GM19463 (cell line): ENCODE results near the gene CPSF4L.
A peak's percentile ranks its signal among the peaks of the same experiment; 100 is the strongest.
"Not testable (repeated sequence)": the region's sequence is repeated elsewhere in the genome, so short reads cannot be mapped to it uniquely, and the experiment has no call there.

Source experiments
- ATAC-seq: cut with Tn5 transposase; IDR thresholded peaks from one replicate; pipeline ENCODE4 v1.9.1; 2021; ENCODE audit warnings: mild to moderate bottlenecking, moderate library complexity; ENCODE audit not compliant: unreplicated experiment

Gene CPSF4L

GRCh38 chr17:73261617-73261951, at the start of gene CPSF4L:
Gene CPSF4L, minus strand, starts transcription at chr17:73261880. Its CDS starts 62 bp downstream, at chr17:73261818.
- ATAC-seq = no peak

GRCh38 chr17:73311428-73311780, 49.7 kb upstream of the CPSF4L start:
- ATAC-seq = peak; percentile 7

GRCh38 chr17:73309727-73310596, 48.3 kb upstream of the CPSF4L start:
- no peak for ATAC-seq

- not testable (repeated sequence) for ATAC-seq
Observed at GRCh38 chr17:73308959-73309358, 47.3 kb upstream of the CPSF4L start.

- no peak for ATAC-seq
Observed at GRCh38 chr17:73308017-73308823, 46.5 kb upstream of the CPSF4L start.

GRCh38 chr17:73307130-73307529, 45.5 kb upstream of the CPSF4L start:
- no peak for ATAC-seq

GRCh38 chr17:73305845-73306836, 44.5 kb upstream of the CPSF4L start:
- no peak for ATAC-seq

GRCh38 chr17:73304971-73305812, 43.5 kb upstream of the CPSF4L start:
- no peak for ATAC-seq

GRCh38 chr17:73304438-73304837, 42.8 kb upstream of the CPSF4L start:
- no peak for ATAC-seq

GRCh38 chr17:73302189-73302588, 40.5 kb upstream of the CPSF4L start:
- ATAC-seq = no peak

- no peak for ATAC-seq
Observed at GRCh38 chr17:73301369-73301768, 39.7 kb upstream of the CPSF4L start.

GRCh38 chr17:73300392-73300791, 38.7 kb upstream of the CPSF4L start:
- no peak for ATAC-seq

- ATAC-seq = peak; percentile 87
Observed at GRCh38 chr17:73297934-73298861, 36.5 kb upstream of the CPSF4L start.

- ATAC-seq = no peak
Observed at GRCh38 chr17:73293480-73293911, 31.8 kb upstream of the CPSF4L start.

GRCh38 chr17:73293031-73293430, 31.4 kb upstream of the CPSF4L start:
- no peak for ATAC-seq

GRCh38 chr17:73292031-73292531, 30.4 kb upstream of the CPSF4L start:
- ATAC-seq = no peak

GRCh38 chr17:73291260-73291801, 29.7 kb upstream of the CPSF4L start:
- ATAC-seq = peak; percentile 93
